NOMO-1 treated with dmso at 0.1 percent for 144 hours (cell line): ENCODE measurements around the gene PAXX.

Source experiments
- DNase-seq: peaks from one replicate; lab custom pipeline; 2025; ENCODE audit not compliant: unreplicated experiment; lab: John Stamatoyannopoulos, UW

The PAXX gene

GRCh38 chr9:136964833-136965422 is 27.3 kb upstream of the PAXX start:
- no peak for DNase-seq

DNA sequence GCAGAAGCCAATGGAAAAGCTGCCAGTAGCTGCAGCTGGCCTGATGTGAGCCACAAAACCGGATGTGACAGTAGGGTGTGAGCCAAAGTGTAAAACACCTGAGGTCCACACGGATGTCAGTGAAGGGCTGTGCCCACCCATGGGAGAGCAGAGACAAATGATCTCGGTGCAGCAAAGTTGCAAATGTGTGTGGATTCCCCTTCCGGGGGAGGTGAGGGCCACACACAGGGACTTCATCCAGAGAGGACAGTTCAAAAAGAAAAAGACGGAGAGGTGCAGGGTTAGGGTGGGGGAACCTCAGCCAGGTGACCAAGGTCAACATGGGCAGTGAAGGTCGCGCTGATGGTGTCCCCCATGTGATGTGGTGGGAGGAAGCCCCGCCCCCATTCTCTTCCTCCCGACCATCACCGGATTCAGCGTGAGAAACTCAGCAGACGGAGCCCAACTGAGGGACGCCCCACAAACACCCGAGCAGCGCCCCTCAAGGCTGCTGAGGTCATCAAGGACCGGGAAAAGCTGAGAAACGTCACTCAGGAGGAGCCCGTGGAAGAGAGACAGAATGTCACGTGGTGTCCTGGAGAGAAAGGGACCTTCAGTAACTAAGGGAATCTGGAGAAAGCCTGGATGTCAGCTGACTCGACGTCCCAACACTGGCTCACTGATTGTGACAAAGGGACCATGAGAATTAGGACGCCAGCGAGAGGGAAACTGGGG is 26.3 kb upstream of the PAXX start:
- no peak for DNase-seq

GRCh38 chr9:136968333-136969127 is 23.7 kb upstream of the PAXX start:
- no peak for DNase-seq

GRCh38 chr9:136969150-136969549 is 23.1 kb upstream of the PAXX start:
- DNase-seq = no peak

GRCh38 chr9:136969774-136970173 is 22.4 kb upstream of the PAXX start:
- DNase-seq = no peak

- no peak for DNase-seq
These were observed 21.9 kb upstream of the PAXX start for GRCh38 chr9:136970361-136970760.

GRCh38 chr9:136971746-136972145 is 20.5 kb upstream of the PAXX start:
- no peak for DNase-seq

GRCh38 chr9:136972335-136972734 is 19.9 kb upstream of the PAXX start:
- no peak for DNase-seq

DNA sequence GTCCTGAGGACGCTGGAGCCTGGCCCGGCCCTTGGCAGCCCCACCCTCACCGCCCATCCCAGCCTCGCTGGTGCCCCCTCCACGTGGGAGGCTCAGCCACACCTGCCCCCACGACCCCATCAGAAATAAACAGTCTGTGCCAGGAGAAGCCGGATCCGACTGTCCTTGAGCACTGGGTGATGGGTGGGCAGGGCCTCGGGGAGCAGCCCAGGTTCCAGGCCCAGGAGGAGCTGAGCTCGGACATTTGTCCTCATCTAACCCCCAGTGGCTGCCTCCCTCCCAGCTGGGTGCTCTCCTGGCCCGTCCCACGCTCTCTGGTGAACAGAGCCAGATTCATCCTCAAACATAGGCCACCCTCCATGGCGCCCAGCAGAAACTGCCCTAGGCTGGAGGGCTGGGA is 19.5 kb upstream of the PAXX start:
- DNase-seq = no peak

DNA sequence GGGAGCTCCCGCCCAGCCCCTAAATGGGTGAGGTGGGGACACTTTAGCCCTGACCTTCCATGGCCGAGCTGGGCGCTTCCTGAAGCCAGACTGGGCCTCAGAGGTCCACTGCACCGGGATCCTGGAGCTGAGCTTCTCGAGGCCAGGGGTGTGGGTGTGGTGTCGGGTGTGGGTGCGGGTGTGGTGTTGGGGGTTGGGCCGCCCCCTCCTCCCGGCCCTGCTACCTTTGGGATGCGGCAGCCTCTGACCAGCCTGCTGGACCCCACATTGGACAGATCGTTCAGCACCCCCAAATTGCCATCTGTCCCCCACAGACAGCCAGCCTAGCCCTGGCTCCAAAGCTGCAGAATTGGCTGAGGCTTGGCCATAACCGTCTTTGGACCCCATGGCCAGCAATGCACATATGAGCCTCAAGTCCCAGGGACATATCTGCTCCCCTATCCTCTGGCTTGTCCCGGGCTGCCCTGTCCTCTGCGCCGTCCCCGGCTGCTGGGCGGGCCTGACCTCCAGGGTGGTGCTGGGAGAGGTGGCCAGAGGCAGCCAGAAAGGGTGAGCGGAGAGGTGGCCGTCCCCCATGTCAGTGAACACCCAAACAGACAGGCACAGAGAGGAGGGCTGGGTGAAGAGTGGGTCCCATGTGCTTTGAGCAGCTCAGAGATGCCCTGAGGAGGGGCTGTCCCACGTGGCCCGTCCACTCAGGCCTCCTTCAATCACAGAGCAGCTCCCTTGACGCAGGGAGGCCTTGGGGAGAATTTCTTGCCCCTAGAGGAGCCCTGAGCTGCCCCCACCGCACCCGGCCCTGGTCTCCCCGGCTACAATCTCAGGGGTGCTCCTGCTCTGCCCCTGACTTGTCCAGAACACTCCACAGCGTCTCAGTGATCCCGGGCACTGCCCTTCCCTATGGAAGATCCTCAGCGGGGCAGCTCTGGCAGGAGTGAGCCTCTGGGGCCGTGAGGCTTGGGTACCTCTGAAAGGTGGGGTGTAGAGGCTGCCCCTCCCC is 18.3 kb upstream of the PAXX start:
- no peak for DNase-seq

DNA sequence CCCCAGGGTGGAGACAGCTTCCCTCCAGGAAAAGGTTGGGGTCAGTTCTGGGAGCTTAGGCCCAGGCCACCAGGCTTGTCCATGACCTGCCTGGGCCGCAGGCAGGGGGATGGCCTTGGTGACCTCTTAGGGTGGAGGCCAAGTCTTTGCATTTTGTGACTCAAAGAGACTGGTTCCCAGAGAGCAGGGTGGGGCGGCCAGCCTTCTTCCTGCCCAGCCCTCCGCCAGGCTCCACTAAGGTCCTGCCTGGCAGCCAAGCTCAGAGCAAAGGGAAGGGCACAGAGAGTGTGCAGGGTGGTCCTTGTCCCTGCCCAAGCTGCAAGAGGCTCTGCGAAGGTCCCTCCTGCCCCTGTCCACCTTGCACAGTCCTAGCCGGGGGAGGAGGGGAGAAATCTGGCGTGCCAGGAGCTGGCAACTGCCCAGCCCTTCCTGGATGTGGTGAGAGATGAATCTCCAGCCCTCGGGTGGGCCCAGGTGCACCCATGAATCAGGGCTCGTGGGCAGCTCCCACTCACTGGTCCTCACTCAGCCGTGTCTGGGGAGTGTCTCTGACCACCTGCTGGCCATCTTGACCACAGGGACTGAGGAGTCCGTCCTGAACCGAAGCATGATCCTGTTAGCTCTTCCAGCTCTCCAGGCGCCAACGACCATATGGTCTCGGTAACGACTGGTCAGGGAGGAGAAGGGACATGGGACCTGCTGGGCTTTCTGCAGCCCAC is 17.2 kb upstream of the PAXX start:
- no peak for DNase-seq

DNA sequence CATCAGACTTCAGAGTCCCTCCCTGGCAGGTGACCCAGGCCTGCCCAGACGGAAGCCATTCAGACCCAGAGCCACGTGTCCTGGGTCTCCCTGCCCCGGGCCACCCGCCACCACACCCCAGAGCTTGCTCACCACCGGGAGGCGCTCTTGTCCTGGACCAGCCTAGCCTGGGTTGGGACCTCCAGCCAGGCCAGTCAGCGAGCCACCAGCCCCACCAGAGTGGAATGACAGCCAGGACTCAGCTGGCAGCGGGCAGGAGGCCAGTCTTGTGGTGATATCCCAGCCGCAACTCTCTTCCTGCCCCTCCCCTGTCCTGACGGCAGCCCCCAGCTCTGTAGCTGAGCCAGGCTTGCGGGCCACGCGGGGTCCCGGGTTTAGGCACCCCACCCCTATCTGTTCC is 16.6 kb upstream of the PAXX start:
- no peak for DNase-seq

- DNase-seq = no peak
These were observed 15.0 kb upstream of the PAXX start, which contains the start of gene PTGDS for GRCh38 chr9:136977223-136977622. TSS of gene PTGDS (plus strand) at chr9:136977504. CDS start at chr9:136977579, 75 bp downstream.

- DNase-seq = no peak
These were observed 14.6 kb upstream of the PAXX start for GRCh38 chr9:136977649-136978072.

DNA sequence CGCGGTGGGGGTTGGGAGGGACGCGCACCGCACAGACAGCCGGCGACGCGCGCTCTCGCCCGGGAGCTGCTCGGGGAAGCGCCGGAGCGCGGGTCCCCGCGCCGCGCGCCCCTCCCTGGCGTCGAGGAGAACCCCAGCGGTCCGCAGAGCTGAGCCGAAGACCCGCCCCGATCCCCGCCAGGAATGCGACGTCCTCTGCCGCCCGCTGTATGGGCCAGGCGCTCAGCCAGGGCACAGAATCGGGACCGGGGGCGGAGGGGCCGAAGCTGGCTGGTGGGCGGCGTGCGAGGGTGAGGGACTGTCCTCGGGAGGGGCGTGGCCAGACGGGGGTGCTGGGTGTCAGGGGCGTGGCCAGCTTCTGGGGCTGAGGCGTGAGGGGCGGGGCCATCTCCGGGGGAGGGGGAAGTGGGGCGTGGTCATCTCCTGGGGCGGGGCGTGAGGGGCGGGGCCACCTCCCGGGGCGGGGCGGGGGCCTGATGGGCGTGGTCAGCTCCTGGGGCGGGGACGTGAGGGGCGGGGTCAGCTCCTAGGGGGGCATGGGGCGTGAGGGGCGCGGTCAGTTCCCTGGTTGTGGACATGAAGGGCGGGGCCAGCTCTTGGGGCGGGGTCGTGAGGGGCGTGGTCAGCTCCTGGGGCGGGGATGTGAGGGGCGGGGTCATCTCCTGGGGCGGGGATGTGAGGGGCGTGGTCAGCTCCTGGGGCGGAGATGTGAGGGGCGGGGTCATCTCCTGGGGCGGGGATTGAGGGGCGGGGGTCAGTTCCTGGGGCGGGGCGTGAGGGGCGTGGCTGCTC is 14.0 kb upstream of the PAXX start:
- peak; percentile 35 for DNase-seq

- DNase-seq = no peak
These were observed 13.2 kb upstream of the PAXX start for GRCh38 chr9:136978865-136979544.

DNA sequence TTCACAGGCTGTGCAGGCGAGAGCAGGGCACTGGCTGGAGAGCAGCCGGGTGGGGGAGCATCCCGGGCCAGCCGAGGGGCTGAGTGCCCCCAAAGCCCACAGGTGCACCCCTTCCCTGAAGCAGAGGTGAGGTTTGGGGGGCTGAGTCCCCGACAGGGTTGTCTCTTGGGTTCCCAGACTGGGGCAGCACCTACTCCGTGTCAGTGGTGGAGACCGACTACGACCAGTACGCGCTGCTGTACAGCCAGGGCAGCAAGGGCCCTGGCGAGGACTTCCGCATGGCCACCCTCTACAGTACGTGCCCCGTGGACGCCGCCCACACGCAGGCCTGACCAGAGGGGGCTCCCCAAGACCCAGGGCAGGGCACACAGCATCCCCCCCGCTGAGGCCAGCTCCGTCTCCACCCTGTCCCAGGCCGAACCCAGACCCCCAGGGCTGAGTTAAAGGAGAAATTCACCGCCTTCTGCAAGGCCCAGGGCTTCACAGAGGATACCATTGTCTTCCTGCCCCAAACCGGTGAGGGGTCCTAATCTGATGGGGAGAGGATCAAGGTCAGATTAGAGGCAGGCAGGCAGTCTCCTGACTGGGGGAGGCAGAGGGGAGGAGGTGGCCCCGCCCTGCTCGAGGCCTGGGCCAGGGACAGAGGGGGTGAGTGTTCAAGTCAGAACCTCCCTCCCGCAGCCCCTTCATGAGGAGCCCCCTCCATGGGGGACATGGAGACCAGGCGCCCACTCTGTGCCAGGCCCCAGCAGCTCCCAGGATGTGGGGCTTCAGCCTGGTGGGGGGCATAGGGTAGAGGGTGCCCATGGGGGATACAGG is 12.2 kb upstream of the PAXX start:
- no peak for DNase-seq
